SK-N-SH (cell line): ENCODE data around the gene CHAT.

ENCODE experiments used
- CTCF ChIP-seq: fragments of 200-600 bp; sonication (generic); IDR thresholded peaks from 2 replicates; pipeline ENCODE4 v1.6.1; 2017; ENCODE audit warnings: antibody characterized with exemption, mild to moderate bottlenecking, moderate library complexity
- EP300 ChIP-seq, 2 experiments: IDR thresholded peaks; 2 replicates each; pipeline versions ENCODE4 v1.4.0 to v1.6.1; 2012; ENCODE audit warnings: borderline replicate concordance in 1 of 2, low read depth in 1 of 2, low read length in 1 of 2
- MEF2A ChIP-seq: IDR thresholded peaks from 2 replicates; pipeline ENCODE4 v1.4.0; 2012; ENCODE audit warnings: low read depth, borderline replicate concordance
- MXI1 ChIP-seq: IDR thresholded peaks from 2 replicates; pipeline ENCODE4 v1.6.1; 2012; ENCODE audit warnings: mild to moderate bottlenecking, low read depth, low read length, improper control_type of control experiment
- NFIC ChIP-seq: IDR thresholded peaks from 2 replicates; pipeline ENCODE4 v1.4.0; 2012; ENCODE audit warnings: borderline replicate concordance
- POLR2AphosphoS5 ChIP-seq: IDR thresholded peaks from 2 replicates; pipeline ENCODE4 v1.6.1; 2012; ENCODE audit warnings: low read depth, low read length
- SIN3A ChIP-seq: IDR thresholded peaks from 2 replicates; pipeline ENCODE4 v1.6.1; 2012; ENCODE audit warnings: low read depth, mild to moderate bottlenecking, low read length, moderate library complexity, borderline replicate concordance
- SMC3 ChIP-seq: IDR thresholded peaks from 2 replicates; pipeline ENCODE4 v1.6.1; 2012; ENCODE audit warnings: low read depth, low read length, improper control_type of control experiment
- TAF1 ChIP-seq: IDR thresholded peaks from 2 replicates; pipeline ENCODE4 v1.6.1; 2012; ENCODE audit warnings: low read depth, mild to moderate bottlenecking, low read length, moderate library complexity, borderline replicate concordance
- TCF12 ChIP-seq: IDR thresholded peaks from 2 replicates; pipeline ENCODE4 v1.4.0; 2012
- TEAD4 ChIP-seq: IDR thresholded peaks from 2 replicates; pipeline ENCODE4 v1.4.0; 2012; ENCODE audit warnings: mild to moderate bottlenecking, borderline replicate concordance; ENCODE audit not compliant: insufficient read depth
- YY1 ChIP-seq: IDR thresholded peaks from 2 replicates; pipeline ENCODE4 v1.4.0; 2012; ENCODE audit warnings: low read depth, mild to moderate bottlenecking
- TF ChIP-seq, protein P1 (sequence below): IDR thresholded peaks from 2 replicates; pipeline ENCODE4 v1.4.0; 2012; ENCODE audit warnings: low read depth
- TF ChIP-seq, protein P2 (sequence below): IDR thresholded peaks from 2 replicates; pipeline ENCODE4 v1.4.0; 2012; ENCODE audit warnings: low read depth, borderline replicate concordance

- TF ChIP-seq NFIC (no peak), CTCF (no peak), EP300 (IDR thresholded peaks at IDR 0.05; ENCODE audit: borderline replicate concordance in 1 of 2, low read depth in 1 of 2, low read length in 1 of 2) (no peak), YY1 (no peak), POLR2AphosphoS5 (no peak), SIN3A (no peak), TCF12 (no peak), MEF2A (no peak), TEAD4 (no peak), MXI1 (no peak), TAF1 (no peak), SMC3 (no peak)
- TF ChIP-seq, protein P1, sequence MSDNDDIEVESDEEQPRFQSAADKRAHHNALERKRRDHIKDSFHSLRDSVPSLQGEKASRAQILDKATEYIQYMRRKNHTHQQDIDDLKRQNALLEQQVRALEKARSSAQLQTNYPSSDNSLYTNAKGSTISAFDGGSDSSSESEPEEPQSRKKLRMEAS, result no peak
- TF ChIP-seq, protein P2, sequence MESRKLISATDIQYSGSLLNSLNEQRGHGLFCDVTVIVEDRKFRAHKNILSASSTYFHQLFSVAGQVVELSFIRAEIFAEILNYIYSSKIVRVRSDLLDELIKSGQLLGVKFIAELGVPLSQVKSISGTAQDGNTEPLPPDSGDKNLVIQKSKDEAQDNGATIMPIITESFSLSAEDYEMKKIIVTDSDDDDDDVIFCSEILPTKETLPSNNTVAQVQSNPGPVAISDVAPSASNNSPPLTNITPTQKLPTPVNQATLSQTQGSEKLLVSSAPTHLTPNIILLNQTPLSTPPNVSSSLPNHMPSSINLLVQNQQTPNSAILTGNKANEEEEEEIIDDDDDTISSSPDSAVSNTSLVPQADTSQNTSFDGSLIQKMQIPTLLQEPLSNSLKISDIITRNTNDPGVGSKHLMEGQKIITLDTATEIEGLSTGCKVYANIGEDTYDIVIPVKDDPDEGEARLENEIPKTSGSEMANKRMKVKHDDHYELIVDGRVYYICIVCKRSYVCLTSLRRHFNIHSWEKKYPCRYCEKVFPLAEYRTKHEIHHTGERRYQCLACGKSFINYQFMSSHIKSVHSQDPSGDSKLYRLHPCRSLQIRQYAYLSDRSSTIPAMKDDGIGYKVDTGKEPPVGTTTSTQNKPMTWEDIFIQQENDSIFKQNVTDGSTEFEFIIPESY, result no peak
Measured at GRCh38 chr10:49645871-49646870, 32.3 kb downstream of the CHAT start.
